NCI-H1436 treated with DMSO at 0.1 percent for 48 hours (cell line): Measurements from ENCODE around the gene LRCH4.

Experiments
- DNase-seq: peaks from one replicate; lab custom pipeline; 2025; lab: John Stamatoyannopoulos, UW

LRCH4 gene

DNA sequence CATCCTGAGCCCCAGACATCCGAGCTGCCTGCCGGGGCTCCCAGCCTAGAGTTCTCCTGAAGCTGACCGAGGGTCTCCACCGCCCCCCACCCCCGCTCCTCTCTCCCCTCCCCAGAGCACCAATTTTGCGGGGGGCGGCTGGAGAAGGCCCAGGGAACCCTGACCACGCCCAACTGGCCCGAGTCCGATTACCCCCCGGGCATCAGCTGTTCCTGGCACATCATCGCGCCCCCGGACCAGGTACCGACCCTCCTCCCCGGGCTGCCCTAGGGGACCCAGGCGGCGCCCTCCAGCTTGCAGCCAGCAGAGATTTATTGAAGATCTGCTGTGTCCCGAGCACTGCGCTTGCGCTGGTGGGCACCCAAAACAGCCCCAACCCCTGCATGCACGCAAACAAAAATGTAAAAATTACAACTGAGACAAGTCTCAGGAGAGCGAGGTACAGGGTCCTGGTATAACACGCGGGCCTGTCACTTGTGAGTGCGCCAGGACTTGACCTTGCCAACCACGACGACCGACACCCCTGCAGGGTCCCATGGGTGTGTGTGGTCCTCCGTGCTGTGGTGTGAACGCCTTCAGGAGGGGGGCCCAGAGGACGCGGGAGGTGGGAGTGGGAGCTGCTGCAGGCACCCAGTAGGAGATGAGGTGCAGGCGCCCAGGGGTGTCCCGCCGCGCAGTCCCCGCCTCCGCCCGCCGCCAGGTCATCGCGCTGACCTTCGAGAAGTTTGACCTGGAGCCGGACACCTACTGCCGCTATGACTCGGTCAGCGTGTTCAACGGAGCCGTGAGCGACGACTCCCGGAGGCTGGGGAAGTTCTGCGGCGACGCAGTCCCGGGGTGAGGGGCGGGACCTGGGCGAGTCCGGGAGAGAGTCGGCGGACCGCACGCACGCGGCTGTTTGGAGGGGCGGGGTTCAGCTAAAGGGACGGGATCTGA, 19.3 kb upstream of the LRCH4 start:
- DNase-seq: no peak

DNA sequence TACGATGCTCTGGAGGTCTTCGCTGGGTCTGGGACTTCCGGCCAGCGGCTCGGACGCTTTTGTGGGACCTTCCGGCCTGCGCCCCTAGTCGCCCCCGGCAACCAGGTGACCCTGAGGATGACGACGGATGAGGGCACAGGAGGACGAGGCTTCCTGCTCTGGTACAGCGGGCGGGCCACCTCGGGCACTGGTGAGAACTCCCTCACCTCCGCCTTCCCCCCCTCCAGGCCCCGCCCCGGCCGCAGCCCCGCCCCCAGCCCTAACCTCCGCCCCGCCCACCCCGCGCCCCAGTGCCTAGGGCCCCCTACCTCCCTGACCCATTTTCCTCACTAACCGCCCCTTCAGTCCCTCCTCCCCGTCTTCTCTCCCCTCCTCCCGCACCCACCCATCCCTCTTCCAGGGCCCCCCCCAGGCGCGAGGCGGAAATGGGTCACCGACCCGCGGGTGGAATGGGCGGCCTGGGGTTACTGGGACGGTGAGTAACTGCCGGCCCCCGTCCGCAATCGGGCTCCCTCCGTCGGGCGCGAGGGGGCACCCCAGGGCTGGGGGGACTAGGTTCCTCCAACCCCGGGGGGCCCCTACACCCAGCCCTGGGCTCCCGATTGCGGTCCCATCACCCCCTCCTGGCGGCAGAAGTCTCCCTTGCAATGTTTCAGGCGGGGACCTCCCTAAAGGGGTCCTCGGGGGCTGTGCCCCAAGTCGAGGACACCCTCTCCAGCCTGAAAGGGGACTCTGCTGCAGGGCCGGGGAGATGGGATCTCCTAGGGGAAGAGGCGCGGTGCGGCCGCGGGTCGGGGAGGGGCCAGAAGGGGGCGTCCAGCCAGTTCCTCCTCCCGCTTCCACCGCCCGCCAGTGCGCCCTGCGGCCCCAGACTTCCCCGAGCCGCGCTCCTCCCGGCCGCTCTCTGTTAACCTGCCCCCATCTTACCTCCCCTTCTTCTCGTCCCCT, 18.4 kb upstream of the LRCH4 start:
- no peak for DNase-seq

DNA sequence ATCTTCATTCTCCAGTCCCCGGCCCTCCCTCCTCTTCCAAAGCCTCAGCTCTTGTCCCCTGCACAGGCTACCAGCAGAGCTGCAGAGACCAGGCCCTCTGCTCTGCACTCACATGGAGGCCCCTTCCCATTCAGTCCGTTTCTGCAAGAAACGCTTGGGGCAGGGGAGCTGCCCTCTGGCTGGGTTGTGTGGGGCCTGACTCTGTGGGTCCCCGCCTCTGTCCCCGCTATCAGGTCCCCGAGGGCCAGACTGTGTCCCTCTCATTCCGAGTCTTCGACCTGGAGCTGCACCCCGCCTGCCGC, 17.7 kb upstream of the LRCH4 start:
- DNase-seq: no peak

DNA sequence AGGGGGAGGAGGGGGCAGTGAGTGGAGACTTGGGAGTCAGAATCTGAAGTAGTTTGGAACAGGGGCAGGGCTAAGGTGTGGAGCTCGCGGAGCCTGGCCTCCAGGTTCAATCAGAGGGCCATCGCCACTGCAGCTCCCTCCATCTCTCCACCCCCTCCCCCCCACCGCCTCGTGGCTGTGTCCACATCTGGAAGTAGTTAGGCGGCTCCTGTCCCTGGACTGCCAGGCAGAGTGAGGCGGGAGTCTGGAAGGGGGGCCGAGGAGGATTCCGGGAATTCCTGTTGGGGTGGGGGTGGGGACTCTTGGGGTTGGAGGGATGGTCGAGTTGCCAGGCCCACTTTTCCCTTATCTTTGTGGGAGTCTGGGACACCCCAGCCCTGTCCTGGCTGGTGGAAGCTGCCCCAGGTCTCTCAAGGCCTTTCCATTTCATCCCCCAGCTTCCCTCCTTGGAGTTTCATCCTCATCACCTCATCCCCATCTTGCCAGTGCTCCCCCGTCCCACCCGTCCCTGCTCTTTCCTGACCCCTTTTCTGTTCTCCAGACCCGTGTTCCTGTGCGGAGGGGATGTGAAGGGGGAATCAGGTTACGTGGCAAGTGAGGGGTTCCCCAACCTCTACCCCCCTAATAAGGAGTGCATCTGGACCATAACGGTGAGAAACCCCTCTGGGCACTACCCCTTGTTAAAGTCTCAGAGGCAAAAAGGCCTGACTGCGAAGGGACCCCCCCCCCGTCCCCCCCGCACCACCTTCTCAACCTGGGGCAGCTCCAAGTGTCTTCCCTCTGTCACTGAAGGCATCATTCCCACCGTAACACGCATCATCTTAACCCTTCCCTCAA, 17.2 kb upstream of the LRCH4 start:
- no peak for DNase-seq

DNA sequence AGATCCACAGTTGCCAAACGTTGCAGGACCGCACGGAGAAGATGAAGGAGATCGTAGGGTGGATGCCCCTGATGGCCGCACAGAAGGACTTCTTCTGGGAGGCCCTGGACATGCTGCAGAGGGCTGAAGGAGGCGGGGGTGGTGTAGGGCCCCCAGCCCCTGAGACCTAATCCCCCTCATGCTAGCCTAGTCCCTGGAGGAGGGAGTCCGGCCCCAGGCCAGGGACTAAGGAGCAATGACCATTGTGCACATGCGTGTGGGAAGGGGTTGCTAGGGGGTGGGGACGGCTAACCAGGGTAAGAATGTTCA, 14.8 kb upstream of the LRCH4 start:
- no peak for DNase-seq

DNA sequence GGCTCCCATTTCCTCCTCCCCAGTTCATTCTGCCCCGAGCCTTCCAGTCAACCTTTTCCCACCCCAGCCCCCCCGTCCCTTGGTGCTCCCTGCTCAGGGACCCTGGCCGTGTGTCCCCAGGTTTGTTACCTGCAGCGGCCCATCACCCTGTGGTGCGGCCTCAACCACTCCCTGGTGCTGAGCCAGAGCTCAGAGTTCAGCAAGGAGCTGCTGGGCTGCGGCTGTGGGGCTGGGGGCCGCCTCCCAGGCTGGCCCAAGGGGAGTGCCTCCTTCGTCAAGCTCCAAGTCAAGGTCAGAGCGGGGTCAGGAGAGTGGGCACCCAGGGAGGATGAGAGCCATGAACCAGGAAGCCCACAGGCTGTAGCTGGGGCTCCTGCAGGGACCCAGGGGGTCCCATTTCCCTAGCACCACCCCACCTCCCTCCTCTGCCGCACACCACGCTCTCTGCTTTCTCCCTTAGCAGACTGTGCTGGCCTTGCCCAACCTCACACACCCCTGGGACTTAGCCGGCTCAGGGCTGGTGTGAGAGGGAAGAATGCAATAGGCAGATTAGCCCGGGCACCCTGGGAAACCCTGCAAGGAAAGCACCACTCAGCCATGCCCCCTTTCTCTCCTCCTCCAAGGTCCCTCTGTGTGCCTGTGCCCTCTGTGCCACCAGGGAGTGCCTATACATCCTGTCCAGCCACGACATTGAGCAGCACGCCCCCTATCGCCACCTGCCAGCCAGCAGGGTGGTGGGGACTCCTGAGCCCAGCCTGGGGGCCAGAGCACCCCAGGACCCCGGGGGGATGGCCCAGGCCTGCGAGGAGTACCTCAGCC, 14.2 kb upstream of the LRCH4 start:
- DNase-seq: no peak

DNA sequence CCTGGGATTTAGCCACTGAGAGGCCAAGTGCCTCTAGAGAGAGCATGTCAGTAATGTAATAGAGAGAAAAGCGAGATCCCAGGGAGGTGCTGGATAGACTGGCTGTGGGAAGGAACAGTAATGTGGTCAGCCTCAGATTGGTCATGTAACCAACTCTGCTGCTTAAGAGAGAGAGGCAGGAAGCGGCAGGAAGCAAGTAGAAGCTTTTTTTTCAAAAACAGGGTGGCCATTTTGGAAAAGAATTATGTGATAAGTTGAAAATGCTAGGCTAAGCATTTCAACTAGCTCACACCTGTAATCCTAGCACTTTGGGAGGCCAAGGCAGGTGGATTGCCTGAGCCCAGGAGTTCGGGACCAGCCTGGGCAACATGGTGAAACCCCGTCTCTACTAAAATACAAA, 12.5 kb upstream of the LRCH4 start:
- no peak for DNase-seq

DNA sequence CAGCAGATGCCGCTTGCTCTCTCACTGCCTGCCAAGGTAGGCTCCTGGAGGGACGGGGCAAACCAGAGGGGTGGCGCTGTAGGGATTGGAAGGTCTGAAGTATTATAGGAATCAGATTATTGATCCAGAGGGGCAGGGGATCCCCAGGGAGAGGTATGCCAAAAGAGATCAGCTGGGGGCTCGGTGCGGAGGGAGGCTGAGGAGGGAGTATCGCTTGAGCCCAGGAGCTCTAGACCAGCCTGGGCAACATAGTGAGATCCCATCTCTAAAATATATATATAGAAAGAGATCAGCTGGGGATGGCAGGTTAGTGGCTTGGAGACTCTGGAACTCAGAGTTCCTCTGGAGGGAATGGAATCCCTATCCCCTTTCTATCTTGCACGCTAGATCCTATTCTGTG, 9.3 kb upstream of the LRCH4 start:
- DNase-seq: no peak

DNA sequence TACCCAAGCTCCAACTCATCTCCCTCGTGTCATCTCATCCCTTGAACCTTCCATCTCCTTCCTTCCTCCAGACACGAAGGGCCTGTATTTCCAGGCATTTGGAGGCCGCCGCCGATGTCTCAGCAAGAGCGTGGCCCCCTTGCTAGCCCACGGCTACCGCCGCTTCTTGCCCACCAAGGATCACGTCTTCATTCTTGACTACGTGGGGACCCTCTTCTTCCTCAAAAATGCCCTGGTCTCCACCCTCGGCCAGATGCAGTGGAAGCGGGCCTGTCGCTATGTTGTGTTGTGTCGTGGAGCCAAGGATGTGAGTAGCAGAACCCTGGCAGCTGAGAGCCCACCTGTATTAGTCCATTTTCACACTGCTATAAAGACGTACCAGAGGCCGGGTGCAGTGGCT, 5.7 kb upstream of the LRCH4 start:
- no peak for DNase-seq

DNA sequence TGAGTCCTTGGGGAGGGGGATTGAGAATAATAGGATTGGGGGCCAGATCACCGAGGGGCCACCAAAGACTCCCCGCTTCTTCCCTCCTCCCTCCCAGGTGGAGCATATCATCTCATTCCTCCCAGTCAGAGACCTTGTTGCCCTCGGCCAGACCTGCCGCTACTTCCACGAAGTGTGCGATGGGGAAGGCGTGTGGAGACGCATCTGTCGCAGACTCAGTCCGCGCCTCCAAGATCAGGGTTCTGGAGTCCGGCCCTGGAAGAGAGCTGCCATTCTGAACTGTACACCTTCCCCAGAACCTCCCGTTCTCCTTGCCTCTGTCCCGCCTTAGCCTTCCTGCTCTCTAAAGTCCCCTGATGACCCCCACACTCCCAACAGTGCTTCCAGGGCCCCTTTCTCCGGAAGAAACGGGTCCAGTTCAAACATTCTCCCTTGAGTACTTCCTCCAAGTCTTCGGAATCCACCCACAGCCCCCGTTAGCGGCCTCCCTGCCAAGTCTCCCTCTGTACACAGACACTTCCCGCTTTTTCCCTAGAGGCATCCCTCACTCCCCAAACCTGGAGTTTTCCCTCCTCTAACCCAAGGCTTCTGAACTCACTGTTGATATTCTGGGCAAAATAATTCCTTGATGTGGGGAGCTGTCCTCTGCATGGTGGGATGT, 4.3 kb upstream of the LRCH4 start:
- DNase-seq: no peak

DNA sequence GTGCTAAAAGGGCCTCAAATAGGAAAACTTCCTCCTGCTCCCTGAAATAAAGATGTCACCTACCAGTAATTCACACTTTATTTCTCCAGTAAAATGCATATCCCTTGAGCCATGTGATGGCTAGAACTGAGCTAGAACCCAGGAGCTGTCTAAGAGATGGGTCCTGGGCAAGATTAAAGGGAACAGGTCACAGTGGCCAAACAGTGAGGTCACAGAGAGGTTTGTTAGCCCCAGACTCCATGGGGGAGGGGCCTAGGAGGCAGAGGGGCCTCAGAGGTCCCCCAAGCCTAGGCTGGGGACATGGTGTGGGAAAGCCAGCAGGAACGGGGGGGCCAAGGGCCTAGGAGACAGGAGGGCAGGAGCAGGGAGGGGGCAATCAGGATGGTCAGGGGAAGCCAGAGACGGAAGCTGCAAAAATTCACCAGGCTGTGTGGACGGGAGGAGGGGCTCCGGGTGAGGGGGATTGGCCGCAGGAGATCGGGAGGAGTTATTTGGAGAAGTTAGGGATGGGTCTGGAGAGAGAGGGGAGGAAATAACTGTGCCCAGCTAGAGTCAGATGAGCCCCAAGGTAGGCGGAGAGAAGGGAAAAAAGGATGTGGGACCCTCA, 3.5 kb upstream of the LRCH4 start:
- no peak for DNase-seq

DNA sequence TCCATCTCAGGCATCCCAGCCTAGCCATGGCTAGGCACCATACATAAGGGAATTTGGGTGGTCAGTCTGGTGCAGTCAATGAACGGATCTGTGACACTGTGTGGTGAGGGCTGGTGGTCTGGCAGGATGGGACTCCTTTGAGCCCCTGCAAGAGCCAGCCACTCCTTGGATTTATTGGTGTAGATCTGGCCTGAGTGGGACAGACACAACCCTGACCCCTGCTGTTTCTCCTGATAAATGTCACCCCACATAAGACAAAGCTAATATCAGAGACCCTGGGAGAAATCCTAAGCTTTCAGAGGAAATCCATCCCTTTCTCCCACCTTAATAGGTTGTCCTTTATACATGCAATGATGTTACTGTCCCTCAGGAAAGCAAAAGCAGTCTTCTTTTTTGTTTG, 2.5 kb upstream of the LRCH4 start:
- no peak for DNase-seq

DNA sequence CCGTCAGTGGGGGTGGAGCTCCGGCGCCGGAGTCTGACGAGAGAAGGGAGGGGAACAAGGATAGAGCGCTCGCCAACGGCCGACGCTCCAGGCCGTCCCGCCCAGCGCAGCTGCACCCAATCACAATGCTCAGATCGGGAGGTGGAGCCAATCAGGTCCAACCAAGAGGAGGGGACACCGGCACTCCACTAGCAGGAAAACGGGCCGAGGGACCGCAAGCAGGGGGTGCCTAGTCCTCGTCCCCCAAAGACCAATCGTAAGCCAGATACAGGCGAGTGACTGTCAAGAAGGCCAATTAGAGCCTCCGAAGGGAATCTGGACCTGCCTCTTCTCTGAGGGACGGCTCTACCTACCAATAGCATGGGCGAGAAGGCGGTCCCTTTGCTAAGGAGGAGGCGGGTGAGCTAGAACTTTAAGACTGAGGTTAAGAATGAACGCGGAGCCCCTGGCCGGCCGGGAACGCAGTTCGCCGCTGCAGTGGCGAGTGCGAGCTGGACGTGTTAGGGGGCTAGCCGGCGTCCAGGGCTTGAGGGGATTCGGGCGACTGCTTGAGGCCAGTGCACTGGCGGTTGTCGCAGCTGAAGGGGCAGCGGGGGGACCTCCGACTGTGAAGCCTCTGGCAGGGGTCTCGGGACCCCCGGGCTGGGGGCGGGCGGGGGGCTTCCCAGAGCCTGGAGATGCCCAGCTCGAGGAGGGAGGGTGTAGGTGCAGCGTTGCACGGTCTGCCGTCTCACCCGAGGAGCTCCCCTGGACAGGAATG, 517 bp upstream of the LRCH4 start, which contains the start of gene FBXO24:
Gene FBXO24 (plus strand): TSS at position 63 of the 760 bp plus-strand sequence. CDS start 298 bp downstream, at position 361.
- DNase-seq: peak; percentile 98

DNA sequence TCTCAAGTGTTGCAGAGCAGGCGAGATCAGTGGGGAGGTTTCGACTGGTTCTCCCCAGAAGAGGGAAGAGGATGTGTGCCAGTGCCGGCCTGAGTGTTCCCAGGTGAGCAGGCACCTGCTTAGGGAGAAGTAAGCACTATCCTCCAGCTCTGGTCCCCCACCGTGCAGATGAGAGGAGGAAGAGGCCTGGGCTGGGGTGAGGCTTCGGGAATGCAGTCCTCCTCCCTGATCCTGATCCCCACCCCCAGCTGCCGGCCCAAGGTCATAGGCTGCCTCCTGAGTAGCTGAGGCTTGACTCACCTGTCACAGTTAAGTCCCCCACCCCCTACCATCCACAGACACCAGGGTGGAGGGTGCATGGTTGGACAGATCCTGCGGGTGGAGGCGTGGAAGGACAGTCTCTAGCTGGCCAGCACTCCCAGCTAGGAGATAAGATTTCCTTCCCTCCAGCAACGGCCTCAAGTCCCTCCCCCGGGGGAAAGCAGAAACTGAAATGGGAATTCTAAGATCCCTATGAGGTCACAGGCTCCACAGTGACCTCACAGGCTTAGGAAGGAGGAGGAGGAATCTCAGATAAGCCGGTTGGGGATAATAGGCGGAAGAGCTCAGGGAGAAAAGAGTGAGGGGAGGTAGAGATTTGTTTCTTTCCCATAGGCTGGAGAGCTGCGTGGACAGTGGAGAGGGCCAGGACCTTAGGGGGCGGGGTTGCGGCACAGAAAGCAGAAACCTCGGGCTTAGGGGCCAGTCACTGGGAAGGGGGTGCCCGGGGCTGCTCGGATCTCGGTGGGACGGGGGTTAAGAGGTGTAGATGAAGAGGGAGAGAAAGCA, 1.0 kb downstream of the LRCH4 start:
- no peak for DNase-seq

DNA sequence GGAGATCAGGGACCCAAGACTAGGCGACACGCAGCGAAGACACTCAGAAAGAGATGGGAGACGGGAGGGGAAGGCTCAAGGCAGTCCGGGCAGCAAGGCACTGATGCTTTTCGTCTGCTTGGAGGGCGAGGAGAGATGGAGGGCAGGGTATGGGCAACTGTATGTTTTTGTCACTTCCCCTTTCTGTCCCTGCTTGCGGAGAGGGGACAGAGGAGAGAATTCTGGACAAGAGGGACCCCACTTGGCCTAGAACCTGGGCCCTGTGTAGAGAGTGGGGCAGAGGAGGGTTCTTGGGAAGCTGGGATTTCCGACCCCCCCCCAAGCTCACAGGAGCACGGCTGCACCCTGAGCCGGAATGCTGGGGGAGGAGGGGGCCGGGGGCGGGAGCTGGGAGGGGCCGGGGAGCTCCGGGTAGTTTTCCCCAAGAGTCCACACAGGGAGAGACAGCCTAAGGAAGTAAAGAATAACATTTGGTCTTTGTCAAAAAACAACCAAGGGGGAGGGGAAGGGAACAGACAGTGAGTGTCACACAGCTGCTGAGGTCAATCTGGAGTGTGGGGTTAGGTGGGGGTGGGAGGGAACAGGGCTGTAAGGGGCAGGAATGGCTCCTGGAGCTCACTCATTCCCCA, 1.8 kb downstream of the LRCH4 start:
- DNase-seq: no peak

DNA sequence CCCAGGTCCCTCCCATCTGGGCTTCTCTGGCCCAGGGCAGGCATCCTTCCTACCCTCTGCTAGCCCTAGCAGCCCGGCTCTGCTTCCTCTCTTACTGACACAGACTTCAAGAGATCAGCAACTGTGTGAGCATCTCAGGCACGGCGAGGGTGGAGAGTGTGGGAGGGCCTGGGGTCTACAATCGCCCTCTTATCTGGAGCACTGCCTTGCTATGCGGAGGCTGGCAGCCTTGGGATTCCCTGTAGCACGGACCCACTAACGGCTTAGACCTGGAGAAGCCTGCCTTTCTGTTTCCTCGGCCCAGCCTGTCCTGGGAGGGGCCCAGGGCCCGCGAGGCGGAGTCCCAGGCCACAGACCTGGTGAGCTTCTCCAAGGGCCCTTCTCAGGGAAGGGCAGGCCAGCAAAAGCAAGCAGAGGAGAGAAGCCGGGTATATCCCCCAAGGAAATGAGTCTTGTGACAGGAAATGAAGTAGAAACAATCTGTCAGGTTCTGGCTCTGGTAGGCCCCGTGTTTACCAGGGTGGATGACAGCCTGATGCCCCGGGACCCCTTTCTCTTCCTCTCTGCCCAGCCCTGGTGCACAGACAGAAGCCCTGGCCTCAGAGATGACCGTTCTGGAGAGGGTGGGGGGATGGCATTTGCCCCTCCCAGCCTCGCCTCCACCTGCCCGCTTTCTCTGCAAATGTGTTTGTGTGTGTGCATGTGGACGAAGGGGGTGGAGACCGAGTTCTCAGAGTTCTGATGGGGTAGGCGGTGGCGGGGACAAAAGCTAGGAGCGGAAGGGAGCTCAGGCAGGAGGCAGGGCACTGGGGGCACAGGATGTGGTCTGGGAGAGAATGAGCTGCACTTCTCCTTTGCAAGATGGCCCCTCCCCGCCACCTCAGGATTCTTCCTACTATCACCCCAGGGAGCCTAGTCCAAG, 2.5 kb downstream of the LRCH4 start:
- no peak for DNase-seq

DNA sequence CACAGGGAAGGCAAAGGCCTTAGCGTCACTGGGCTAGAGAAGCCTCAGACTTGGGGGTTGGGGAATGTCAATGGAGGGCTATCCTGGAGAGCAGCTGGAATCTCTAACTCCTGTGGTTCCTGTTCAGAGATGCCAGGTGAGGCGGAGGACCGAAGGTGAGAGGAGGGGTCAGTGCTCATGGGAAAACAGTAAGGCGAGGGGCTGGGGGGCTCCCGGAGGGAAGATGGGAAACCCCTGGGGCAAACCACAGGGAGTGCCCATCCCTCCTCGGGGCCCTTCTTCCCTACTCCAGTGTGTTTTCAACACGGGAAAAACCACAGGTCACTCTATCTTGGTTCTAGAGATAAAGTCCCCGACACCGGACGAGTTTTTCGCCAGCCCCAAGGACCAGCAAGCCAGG, 3.3 kb downstream of the LRCH4 start:
- no peak for DNase-seq
